Omental fat pad (tissue), 4 donors: ENCODE results near the gene RADIL. TPM values are rescaled to one million over a fixed set of nuclear protein-coding genes. Genes with fewer than 3 reads are reported as not detected.

ENCODE experiments used
- ATAC-seq: fragments of 150-250 bp; one replicate; pipeline ENCODE4 v1.9.1; 2016; ENCODE audit warnings: mild to moderate bottlenecking, moderate library complexity; ENCODE audit not compliant: low FRiP score
- DNase-seq: peaks from one replicate; pipeline ENCODE4 v3.0.0-alpha.2; 2019; ENCODE audit warnings: low spot score
- total RNA-seq, 4 donors: library from RNA; depleted of rRNA; stranded (reverse); fragments of >200 nt; gene quantifications; one replicate each; pipeline ENCODE4 v1.1.0, GENCODE V29; 2016
- TF ChIP-seq, protein P1 (sequence below), 3 donors: fragments of 450-650 bp; IDR thresholded peaks; one replicate each; pipeline ENCODE4 v1.5.1; 2016 to 2017; ENCODE audit warnings: antibody characterized with exemption in 3 of 3, mild to moderate bottlenecking in 3 of 3, moderate library complexity in 2 of 3

RADIL gene
- total RNA-seq, 4 donors from 2014 or later: 1.1 to 12.3 (median 4.4) TPM

DNA sequence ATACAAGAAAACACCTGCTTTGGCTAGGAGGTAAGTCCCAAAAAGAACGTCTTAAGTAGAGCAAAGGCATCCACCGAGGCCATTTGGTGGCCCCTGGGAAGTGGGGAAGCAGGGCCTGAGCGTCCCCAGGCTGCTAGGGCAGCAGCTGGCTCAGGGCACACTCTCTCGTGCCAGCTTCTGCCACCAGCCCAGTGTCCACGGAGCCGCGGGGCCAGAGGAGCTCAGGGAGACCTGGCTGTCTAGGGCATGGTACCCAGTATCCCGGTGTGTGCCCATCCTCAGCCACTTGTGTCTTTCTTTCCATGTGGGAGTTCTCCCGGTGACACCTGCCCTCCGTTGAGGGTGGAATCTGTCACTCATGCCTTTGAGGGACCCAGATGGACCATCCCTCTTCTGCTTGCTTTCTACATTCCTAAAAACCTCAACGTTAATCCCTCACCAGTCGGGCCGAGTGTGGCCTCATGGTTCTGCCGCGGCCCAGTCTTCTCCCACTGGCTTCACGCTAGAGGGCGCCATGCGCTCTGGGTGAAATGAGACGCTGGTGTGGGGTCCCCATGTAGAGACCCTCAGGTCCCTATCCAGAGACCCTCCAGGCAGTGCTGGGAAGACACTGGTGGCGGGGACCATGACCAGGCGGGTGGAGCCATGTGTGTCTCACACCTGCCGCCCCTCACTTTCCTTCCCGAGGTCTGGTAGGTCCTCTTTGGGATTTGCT is 117.6 kb downstream of the RADIL start:
- DNase-seq: no peak
- ATAC-seq: no peak
- TF ChIP-seq, protein P1, sequence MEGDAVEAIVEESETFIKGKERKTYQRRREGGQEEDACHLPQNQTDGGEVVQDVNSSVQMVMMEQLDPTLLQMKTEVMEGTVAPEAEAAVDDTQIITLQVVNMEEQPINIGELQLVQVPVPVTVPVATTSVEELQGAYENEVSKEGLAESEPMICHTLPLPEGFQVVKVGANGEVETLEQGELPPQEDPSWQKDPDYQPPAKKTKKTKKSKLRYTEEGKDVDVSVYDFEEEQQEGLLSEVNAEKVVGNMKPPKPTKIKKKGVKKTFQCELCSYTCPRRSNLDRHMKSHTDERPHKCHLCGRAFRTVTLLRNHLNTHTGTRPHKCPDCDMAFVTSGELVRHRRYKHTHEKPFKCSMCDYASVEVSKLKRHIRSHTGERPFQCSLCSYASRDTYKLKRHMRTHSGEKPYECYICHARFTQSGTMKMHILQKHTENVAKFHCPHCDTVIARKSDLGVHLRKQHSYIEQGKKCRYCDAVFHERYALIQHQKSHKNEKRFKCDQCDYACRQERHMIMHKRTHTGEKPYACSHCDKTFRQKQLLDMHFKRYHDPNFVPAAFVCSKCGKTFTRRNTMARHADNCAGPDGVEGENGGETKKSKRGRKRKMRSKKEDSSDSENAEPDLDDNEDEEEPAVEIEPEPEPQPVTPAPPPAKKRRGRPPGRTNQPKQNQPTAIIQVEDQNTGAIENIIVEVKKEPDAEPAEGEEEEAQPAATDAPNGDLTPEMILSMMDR (IDR thresholded peaks at IDR 0.05): no peak

DNA sequence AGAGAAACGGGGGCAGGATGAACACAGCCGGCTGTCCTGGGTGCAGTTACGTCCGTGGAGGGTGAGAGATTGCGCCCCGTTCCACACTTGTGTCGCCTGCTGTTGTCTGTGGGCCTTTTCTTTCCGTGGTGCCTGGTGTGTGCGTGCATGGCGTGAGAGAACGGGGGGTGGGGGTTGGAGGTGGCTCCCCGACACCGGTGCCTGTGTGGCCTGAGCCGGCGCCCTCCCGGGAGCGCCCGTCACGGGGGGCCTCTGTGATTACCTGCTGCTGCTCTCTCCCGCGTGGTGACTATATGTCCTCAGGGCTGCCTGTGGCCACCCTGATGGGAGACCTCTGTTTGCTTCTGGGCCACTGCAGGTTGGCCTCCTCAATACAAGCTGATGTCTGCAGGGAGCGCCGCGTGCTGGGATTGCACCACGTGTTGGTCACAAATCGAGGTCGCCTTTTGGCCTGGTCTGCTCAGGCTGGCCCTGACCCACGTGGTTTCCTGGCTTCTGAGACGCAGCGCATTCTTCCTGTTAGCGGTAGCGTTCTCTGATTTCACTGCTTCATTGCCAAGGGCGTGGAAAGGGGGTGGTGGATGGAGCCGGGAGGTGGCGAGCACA is 119.0 kb downstream of the RADIL start:
- TF ChIP-seq, protein P1 (IDR thresholded peaks at IDR 0.05): no peak
- DNase-seq: no peak
- no peak for ATAC-seq

DNA sequence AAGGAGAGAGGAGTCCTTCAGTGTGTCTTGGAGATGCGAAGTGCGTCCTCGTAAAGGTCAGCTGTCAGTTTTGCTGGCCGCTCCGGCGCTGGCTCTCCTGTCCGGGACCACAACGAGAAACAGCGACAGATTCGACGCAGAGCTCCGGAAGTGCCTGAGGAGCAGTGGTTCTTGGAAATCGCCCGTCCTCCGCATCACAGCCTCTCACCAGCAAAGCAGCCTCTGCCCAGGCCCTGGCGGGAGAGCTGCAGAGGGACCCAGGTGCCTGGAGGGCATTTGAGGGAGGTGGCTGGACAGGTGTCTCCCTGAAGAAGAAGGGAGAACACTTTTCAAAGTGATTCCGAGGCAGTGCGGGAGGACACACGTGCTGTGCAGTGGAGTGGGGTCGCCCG is 119.7 kb downstream of the RADIL start:
- TF ChIP-seq, protein P1 (IDR thresholded peaks at IDR 0.05): no peak
- ATAC-seq: no peak

DNA sequence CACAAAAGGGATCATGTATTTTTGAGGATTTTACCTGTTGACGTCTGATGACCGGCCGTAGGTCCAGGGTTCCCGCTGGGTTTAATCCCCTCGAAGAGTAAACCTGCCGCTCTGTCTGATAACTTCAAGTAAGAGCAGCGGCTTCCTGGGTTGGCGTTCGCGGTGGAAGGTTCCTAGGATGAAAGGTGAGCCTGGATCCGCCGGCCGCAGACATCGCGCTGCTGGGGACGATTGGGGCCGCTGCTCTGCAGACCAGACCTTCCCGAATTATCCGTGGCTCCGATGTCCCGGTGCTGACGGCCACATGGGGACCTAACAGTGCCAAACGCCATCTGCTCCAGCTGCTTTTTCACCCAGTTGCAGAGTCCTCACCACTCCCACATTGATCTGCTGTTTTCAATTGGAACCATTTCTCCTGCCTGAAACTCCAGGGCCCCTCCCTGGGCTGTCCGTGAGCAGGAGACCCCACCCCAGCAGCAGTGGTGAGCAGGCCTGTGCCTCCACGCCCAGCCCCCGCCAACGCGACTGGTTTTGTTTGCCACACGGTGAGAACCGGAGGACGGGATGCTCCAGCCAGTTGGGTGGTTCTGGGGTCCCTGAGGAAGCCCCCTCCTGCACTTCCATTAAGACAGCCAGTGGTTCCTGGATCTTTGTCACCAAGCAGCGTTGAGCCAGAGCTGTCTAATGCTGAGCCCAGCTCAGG is 120.3 kb downstream of the RADIL start:
- DNase-seq (no peak), ATAC-seq (no peak)
- TF ChIP-seq, protein P1 (IDR thresholded peaks at IDR 0.05): no peak

More for the DNA sequence above, 119.7 kb downstream of the RADIL start:
- DNase-seq: no peak

DNA sequence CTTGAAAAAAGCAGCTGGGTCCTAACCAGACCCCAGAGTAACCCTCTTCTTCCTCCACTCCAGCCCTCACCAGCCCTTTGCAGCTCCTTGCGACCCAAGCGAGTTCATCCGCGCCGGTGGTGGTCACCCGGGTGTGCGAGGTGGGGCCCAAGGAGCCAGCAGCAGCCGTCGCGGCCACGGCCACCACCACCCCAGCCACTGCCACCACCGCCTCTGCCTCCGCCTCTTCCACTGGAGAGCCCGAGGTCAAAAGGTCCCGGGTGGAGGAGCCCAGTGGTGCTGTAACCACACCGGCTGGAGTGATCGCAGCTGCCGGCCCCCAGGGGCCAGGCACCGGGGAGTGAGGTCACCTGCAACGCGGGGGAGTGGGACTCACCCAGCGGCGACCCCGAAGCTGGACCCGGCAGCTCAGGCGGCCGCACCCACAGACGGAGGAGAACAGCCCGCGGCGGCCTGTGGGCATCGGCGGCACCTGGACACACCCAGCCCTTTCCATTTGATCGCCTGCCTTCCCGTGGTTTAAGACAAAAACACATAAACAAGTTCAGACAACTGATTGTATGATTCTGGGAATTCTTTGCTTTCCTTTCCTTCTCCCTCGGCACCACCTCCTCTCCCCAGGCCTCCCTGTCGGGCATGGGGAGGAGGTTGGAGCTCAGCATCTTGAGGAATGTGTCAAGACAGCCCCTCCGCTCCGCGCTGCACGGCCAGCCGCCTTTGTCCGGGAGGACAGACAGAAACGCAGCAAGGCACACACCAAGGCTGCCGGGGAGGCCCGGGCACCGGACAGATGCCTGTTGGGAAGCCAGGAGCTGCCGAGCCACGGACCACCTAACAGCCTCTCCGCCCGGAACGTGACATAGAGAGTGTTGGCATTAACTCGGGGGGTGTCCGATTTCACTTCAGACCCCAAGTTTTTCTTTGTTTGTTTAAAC is 121.1 kb downstream of the RADIL start:
- TF ChIP-seq, protein P1 (IDR thresholded peaks at IDR 0.05): no peak
- ATAC-seq: no peak
- no peak for DNase-seq

DNA sequence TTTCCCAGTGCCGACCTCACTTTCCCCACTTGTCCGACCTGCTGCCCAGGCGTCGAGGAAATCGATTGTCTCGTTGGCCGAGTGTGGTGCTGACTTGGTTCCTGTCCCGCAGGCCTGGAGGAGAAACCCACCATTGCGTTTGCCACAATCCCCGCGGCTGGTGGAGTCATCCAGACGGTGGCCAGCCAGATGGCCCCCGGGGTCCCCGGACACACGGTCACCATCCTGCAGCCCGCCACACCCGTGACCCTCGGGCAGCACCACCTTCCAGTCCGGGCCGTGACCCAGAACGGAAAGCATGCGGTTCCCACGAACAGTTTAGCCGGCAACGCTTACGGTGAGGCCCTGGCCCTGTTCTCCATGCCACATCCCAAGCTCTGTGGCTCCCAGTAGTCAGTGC is 122.6 kb downstream of the RADIL start:
- DNase-seq (no peak), ATAC-seq (no peak)
- TF ChIP-seq, protein P1 (IDR thresholded peaks at IDR 0.05): no peak
